Measurements from ENCODE around the gene SPACA6.
"Not testable (repeated sequence)": the region's sequence is repeated elsewhere in the genome, so short reads cannot be mapped to it uniquely, and the experiment has no call there.

The SPACA6 gene

GRCh38 chr19:51726049-51726448 lies 32.9 kb downstream of the SPACA6 start:
- Mint-ChIP-seq H3K36me3 (ENCODE audit: low read depth) (no peaks in the 10 kb centered on the region), H3K27me3 (ENCODE audit: low read depth) (peaks cover 10% of the 10 kb centered on the region), H3K27ac (no peak overlapping the region), H3K9me3 (peaks cover 16% of the 10 kb centered on the region), H3K4me1 (ENCODE audit: low read depth) (no peaks in the 10 kb centered on the region), H3K4me3 (no peak overlapping the region)

GRCh38 chr19:51727349-51727880 lies 34.3 kb downstream of the SPACA6 start:
- Mint-ChIP-seq H3K36me3 (ENCODE audit: low read depth) (no peaks in the 10 kb centered on the region), H3K4me3 (no peak overlapping the region), H3K27me3 (ENCODE audit: low read depth) (peaks cover 9% of the 10 kb centered on the region), H3K9me3 (peaks cover 16% of the 10 kb centered on the region), H3K27ac (no peak overlapping the region), H3K4me1 (ENCODE audit: low read depth) (no peaks in the 10 kb centered on the region)

- peaks cover 5% of the 10 kb centered on the region for H3K27me3 Mint-ChIP-seq (ENCODE audit: low read depth)
- H3K27ac Mint-ChIP-seq, result no peak overlapping the region
- peaks cover 16% of the 10 kb centered on the region for H3K9me3 Mint-ChIP-seq
- no peaks in the 10 kb centered on the region for H3K4me1 Mint-ChIP-seq (ENCODE audit: low read depth)
- H3K4me3 Mint-ChIP-seq, result no peak overlapping the region
- no peaks in the 10 kb centered on the region for H3K36me3 Mint-ChIP-seq (ENCODE audit: low read depth)
These were observed 36.7 kb downstream of the SPACA6 start for GRCh38 chr19:51729781-51730180.

GRCh38 chr19:51733742-51734522 lies 40.8 kb downstream of the SPACA6 start:
- H3K4me1 Mint-ChIP-seq (ENCODE audit: low read depth), result no peaks in the 10 kb centered on the region
- no peaks in the 10 kb centered on the region for H3K36me3 Mint-ChIP-seq (ENCODE audit: low read depth)
- no peak overlapping the region for H3K4me3 Mint-ChIP-seq
- H3K9me3 Mint-ChIP-seq, result peaks cover 13% of the 10 kb centered on the region
- H3K27ac Mint-ChIP-seq, result no peak overlapping the region
- H3K27me3 Mint-ChIP-seq (ENCODE audit: low read depth), result no peaks in the 10 kb centered on the region

- Mint-ChIP-seq H3K9me3 (peaks cover 2% of the 10 kb centered on the region), H3K36me3 (ENCODE audit: low read depth) (no peaks in the 10 kb centered on the region), H3K4me1 (ENCODE audit: low read depth) (no peaks in the 10 kb centered on the region), H3K4me3 (no peak overlapping the region), H3K27ac (no peak overlapping the region), H3K27me3 (ENCODE audit: low read depth) (no peaks in the 10 kb centered on the region)
These were observed 42.8 kb downstream of the SPACA6 start for GRCh38 chr19:51735759-51736449.

GRCh38 chr19:51737389-51737788 lies 44.3 kb downstream of the SPACA6 start:
- Mint-ChIP-seq H3K27ac (no peak overlapping the region), H3K27me3 (ENCODE audit: low read depth) (no peaks in the 10 kb centered on the region), H3K4me3 (no peak overlapping the region), H3K36me3 (ENCODE audit: low read depth) (no peaks in the 10 kb centered on the region), H3K9me3 (no peaks in the 10 kb centered on the region), H3K4me1 (ENCODE audit: low read depth) (no peaks in the 10 kb centered on the region)

GRCh38 chr19:51737924-51738323 lies 44.8 kb downstream of the SPACA6 start:
- Mint-ChIP-seq H3K4me1 (ENCODE audit: low read depth) (no peaks in the 10 kb centered on the region), H3K27me3 (ENCODE audit: low read depth) (no peaks in the 10 kb centered on the region), H3K27ac (no peak overlapping the region), H3K4me3 (no peak overlapping the region), H3K9me3 (no peaks in the 10 kb centered on the region), H3K36me3 (ENCODE audit: low read depth) (no peaks in the 10 kb centered on the region)

GRCh38 chr19:51738523-51738922 lies 45.4 kb downstream of the SPACA6 start:
- H3K9me3 Mint-ChIP-seq; H3K27ac Mint-ChIP-seq; H3K27me3 Mint-ChIP-seq (ENCODE audit: low read depth); H3K36me3 Mint-ChIP-seq (ENCODE audit: low read depth); H3K4me1 Mint-ChIP-seq (ENCODE audit: low read depth); H3K4me3 Mint-ChIP-seq: not testable (repeated sequence)

GRCh38 chr19:51739466-51740213 lies 46.5 kb downstream of the SPACA6 start:
- H3K4me1 Mint-ChIP-seq (ENCODE audit: low read depth), result no peaks in the 10 kb centered on the region
- H3K9me3 Mint-ChIP-seq, result no peaks in the 10 kb centered on the region
- H3K36me3 Mint-ChIP-seq (ENCODE audit: low read depth), result no peaks in the 10 kb centered on the region
- no peaks in the 10 kb centered on the region for H3K27me3 Mint-ChIP-seq (ENCODE audit: low read depth)
- no peak overlapping the region for H3K4me3 Mint-ChIP-seq
- no peak overlapping the region for H3K27ac Mint-ChIP-seq

GRCh38 chr19:51740356-51740755 lies 47.2 kb downstream of the SPACA6 start:
- no peak overlapping the region for H3K27ac Mint-ChIP-seq
- H3K9me3 Mint-ChIP-seq, result peaks cover 2% of the 10 kb centered on the region
- no peak overlapping the region for H3K4me3 Mint-ChIP-seq
- no peaks in the 10 kb centered on the region for H3K27me3 Mint-ChIP-seq (ENCODE audit: low read depth)
- H3K36me3 Mint-ChIP-seq (ENCODE audit: low read depth), result no peaks in the 10 kb centered on the region
- no peaks in the 10 kb centered on the region for H3K4me1 Mint-ChIP-seq (ENCODE audit: low read depth)

- Mint-ChIP-seq H3K4me1 (ENCODE audit: low read depth) (no peaks in the 10 kb centered on the region), H3K27me3 (ENCODE audit: low read depth) (no peaks in the 10 kb centered on the region), H3K4me3 (no peak overlapping the region), H3K36me3 (ENCODE audit: low read depth) (no peaks in the 10 kb centered on the region), H3K9me3 (peaks cover 16% of the 10 kb centered on the region), H3K27ac (no peak overlapping the region)
These were observed 49.7 kb downstream of the SPACA6 start for GRCh38 chr19:51742789-51743188.

GRCh38 chr19:51743405-51743804 lies 50.3 kb downstream of the SPACA6 start:
- Mint-ChIP-seq H3K9me3 (peaks cover 16% of the 10 kb centered on the region), H3K36me3 (ENCODE audit: low read depth) (no peaks in the 10 kb centered on the region), H3K4me1 (ENCODE audit: low read depth) (no peaks in the 10 kb centered on the region), H3K4me3 (no peak overlapping the region), H3K27me3 (ENCODE audit: low read depth) (no peaks in the 10 kb centered on the region), H3K27ac (no peak overlapping the region)

- H3K27ac Mint-ChIP-seq, result no peak overlapping the region
- H3K4me1 Mint-ChIP-seq (ENCODE audit: low read depth), result no peaks in the 10 kb centered on the region
- H3K36me3 Mint-ChIP-seq (ENCODE audit: low read depth), result no peaks in the 10 kb centered on the region
- no peaks in the 10 kb centered on the region for H3K27me3 Mint-ChIP-seq (ENCODE audit: low read depth)
- H3K4me3 Mint-ChIP-seq, result no peak overlapping the region
- H3K9me3 Mint-ChIP-seq, result peaks cover 21% of the 10 kb centered on the region
These were observed 53.6 kb downstream of the SPACA6 start for GRCh38 chr19:51746731-51747130.

GRCh38 chr19:51749979-51750378 lies 56.8 kb downstream of the SPACA6 start:
- Mint-ChIP-seq H3K36me3 (ENCODE audit: low read depth) (no peaks in the 10 kb centered on the region), H3K27me3 (ENCODE audit: low read depth) (no peaks in the 10 kb centered on the region), H3K4me1 (ENCODE audit: low read depth) (no peaks in the 10 kb centered on the region), H3K27ac (no peak overlapping the region), H3K4me3 (no peak overlapping the region), H3K9me3 (peaks cover 21% of the 10 kb centered on the region)
